Measurements from ENCODE around the gene CIB1. TPM values are rescaled to one million over a fixed set of nuclear protein-coding genes. Genes with fewer than 3 reads are reported as not detected.

CIB1 gene
- total RNA-seq, 2 donors from 2014 or later = 18.0 to 35.6 TPM

- no peak for DNase-seq (ENCODE audit: low spot score)
- TF ChIP-seq, protein P1, sequence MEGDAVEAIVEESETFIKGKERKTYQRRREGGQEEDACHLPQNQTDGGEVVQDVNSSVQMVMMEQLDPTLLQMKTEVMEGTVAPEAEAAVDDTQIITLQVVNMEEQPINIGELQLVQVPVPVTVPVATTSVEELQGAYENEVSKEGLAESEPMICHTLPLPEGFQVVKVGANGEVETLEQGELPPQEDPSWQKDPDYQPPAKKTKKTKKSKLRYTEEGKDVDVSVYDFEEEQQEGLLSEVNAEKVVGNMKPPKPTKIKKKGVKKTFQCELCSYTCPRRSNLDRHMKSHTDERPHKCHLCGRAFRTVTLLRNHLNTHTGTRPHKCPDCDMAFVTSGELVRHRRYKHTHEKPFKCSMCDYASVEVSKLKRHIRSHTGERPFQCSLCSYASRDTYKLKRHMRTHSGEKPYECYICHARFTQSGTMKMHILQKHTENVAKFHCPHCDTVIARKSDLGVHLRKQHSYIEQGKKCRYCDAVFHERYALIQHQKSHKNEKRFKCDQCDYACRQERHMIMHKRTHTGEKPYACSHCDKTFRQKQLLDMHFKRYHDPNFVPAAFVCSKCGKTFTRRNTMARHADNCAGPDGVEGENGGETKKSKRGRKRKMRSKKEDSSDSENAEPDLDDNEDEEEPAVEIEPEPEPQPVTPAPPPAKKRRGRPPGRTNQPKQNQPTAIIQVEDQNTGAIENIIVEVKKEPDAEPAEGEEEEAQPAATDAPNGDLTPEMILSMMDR (IDR thresholded peaks at IDR 0.05) = no peak
- Histone ChIP-seq H3K9me3 (no peaks in the 10 kb centered on the region), H3K27me3 (replicated peaks; ENCODE audit: insufficient read depth) (no peaks in the 10 kb centered on the region), H3K4me1 (ENCODE audit: control insufficient read depth in 1 of 2, low read depth in 2 of 2) (peaks cover 0 to 20% of the 10 kb centered on the region in 2 donors), H3K36me3 (no peaks in the 10 kb centered on the region), H3K27ac (peak overlapping the region; percentile 87 to 88), H3K4me3 (peak overlapping the region; percentile 87)
- ATAC-seq (ENCODE audit: insufficient number of reproducible peaks, low FRiP score, low read depth) = peak; percentile 30
Observed at GRCh38 chr15:90184786-90185704, 48.7 kb downstream of the CIB1 start.

DNA sequence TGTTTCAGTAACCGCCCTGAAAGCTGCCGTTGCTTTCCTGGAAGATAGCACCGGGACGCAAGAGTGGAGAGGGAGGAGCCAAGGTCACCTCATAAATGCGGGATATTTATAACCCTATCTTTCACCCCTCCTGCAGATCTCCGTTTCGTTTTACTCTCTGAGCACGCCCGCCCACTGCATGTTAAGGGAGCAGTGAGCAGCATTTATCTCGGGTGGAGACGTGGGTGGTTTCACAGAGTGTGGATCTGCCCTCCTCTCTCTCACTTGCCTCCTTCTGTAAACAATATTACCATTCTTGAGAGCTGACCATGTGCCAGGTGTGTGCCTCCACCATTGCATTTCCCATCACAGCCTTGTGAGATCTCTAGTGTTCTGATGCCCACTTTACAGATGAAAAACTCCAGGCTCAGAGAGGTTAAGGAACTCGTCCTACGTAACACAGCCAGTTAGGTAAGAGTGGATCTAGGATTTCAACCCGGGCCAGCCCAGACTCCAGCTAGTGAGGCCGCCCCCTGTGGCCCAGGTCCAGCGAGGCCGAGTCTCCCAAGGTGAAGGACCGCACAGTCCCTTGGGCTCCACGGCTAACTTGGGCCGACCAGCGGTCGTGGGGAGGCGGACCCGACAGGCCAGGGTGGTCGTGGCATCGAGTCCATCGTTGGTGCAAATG, 49.5 kb downstream of the CIB1 start:
- Histone ChIP-seq H3K9me3 (no peaks in the 10 kb centered on the region), H3K4me1 (ENCODE audit: control insufficient read depth in 1 of 2, low read depth in 2 of 2) (peaks cover 0 to 20% of the 10 kb centered on the region in 2 donors), H3K27me3 (replicated peaks; ENCODE audit: insufficient read depth) (no peaks in the 10 kb centered on the region), H3K4me3 (peak overlapping the region; percentile 87), H3K36me3 (no peaks in the 10 kb centered on the region), H3K27ac (peak overlapping the region; percentile 87 to 88)
- TF ChIP-seq, protein P1 (IDR thresholded peaks at IDR 0.05) = no peak
- DNase-seq (ENCODE audit: low spot score) (peak; percentile 68), ATAC-seq (ENCODE audit: insufficient number of reproducible peaks, low FRiP score, low read depth) (peak; percentile 81)

- ATAC-seq (ENCODE audit: insufficient number of reproducible peaks, low FRiP score, low read depth) (no peak), DNase-seq (ENCODE audit: low spot score) (no peak)
- Histone ChIP-seq H3K9me3 (no peaks in the 10 kb centered on the region), H3K4me3 (no peak overlapping the region), H3K27me3 (replicated peaks; ENCODE audit: insufficient read depth) (no peaks in the 10 kb centered on the region), H3K27ac (no peak overlapping the region), H3K4me1 (ENCODE audit: control insufficient read depth in 1 of 2, low read depth in 2 of 2) (peaks cover 0 to 13% of the 10 kb centered on the region in 2 donors), H3K36me3 (no peaks in the 10 kb centered on the region)
- TF ChIP-seq, protein P1 (IDR thresholded peaks at IDR 0.05) = no peak
Observed at GRCh38 chr15:90181776-90182175, 52.0 kb downstream of the CIB1 start.

Other genes starting within 250 kb of the CIB1 start
- gene ZNF710, start 232.6 kb downstream of the CIB1 start, total RNA-seq = 10 to 100 TPM; 10.3 to 12.0 TPM
- 10 to 100 TPM; 24.5 to 46.6 TPM for gene IDH2, start 131.5 kb downstream of the CIB1 start, total RNA-seq
- 10 to 100 TPM; 26.9 to 38.4 TPM for gene SEMA4B, start 32.6 kb downstream of the CIB1 start, total RNA-seq
- gene GDPGP1, start 268 bp upstream of the CIB1 start, total RNA-seq = 10 to 100 TPM in 1 of 2 donors, 1 to 10 TPM in 1; 5.0 to 23.4 TPM
- not detected for gene TTLL13, start 15.6 kb upstream of the CIB1 start, total RNA-seq
- 10 to 100 TPM; 63.5 to 97.5 TPM for gene NGRN, start 31.7 kb upstream of the CIB1 start, total RNA-seq
- gene ZNF774, start 118.3 kb upstream of the CIB1 start, total RNA-seq = 1 to 10 TPM; 1.6 to 7.7 TPM
- 100 to 1,000 TPM; 280 to 340 TPM for gene IQGAP1, start 154.3 kb upstream of the CIB1 start, total RNA-seq

Data from thoracic aorta (tissue), 2 donors.